OCI-LY3 (cell line): ENCODE data around the gene NAV2.

Source experiments
- H2AFZ ChIP-seq: fragments of 200-600, 300-600 bp; shearing (Covaris generic); 2 replicates; pipeline ENCODE4 v1.6.0; 2014; ENCODE audit warnings: antibody characterized with exemption, low read depth, low read length
- H3K27ac ChIP-seq: fragments of 200-600, 300-600 bp; sonication (generic); 2 replicates; pipeline ENCODE4 v1.5.1; 2014; ENCODE audit warnings: mild to moderate bottlenecking, low read length, moderate library complexity, mixed read lengths
- H3K27me3 ChIP-seq: fragments of 200-600, 300-600 bp; sonication (generic); 2 replicates; pipeline ENCODE4 v1.6.1; 2014; ENCODE audit warnings: low read depth, low read length, mixed read lengths
- H3K36me3 ChIP-seq: fragments of 200-600, 300-600 bp; sonication (generic); replicated peaks from 2 replicates; pipeline ENCODE3; 2014; ENCODE audit warnings: low read depth, low read length, mixed read lengths
- H3K4me1 ChIP-seq: fragments of 300-600, 200-600 bp; sonication (generic); 2 replicates; pipeline ENCODE4 v1.6.1; 2014; ENCODE audit warnings: low read length, mixed read lengths
- H3K4me2 ChIP-seq: fragments of 200-600, 300-600 bp; sonication (generic); 2 replicates; pipeline ENCODE4 v1.6.1; 2014; ENCODE audit warnings: low read length, mixed read lengths
- H3K4me3 ChIP-seq: fragments of 300-600, 200-600 bp; sonication (generic); 2 replicates; pipeline ENCODE4 v1.5.1; 2014; ENCODE audit warnings: antibody characterized with exemption, mild to moderate bottlenecking, low read length, moderate library complexity
- H3K79me2 ChIP-seq: fragments of 300-600, 200-600 bp; shearing (Covaris generic); 2 replicates; pipeline ENCODE4 v1.6.1; 2014; ENCODE audit warnings: mild to moderate bottlenecking, low read length, mixed read lengths
- H3K9ac ChIP-seq: fragments of 300-600, 200-600 bp; shearing (Covaris generic); 2 replicates; pipeline ENCODE4 v1.6.0; 2014; ENCODE audit warnings: mild to moderate bottlenecking, low read length, moderate library complexity
- H3K9me3 ChIP-seq: fragments of 200-600, 300-600 bp; shearing (Covaris generic); 2 replicates; pipeline ENCODE4 v1.6.1; 2014; ENCODE audit warnings: low read length, mixed read lengths; ENCODE audit not compliant: insufficient read depth
- H4K20me1 ChIP-seq: fragments of 200-600, 300-600 bp; sonication (generic); 2 replicates; pipeline ENCODE4 v1.6.1; 2016; ENCODE audit warnings: low read length, mixed read lengths; ENCODE audit not compliant: insufficient read depth
- CTCF ChIP-seq: fragments of 200-600, 300-600 bp; sonication (generic); IDR thresholded peaks from 2 replicates; pipeline ENCODE4 v1.5.1; 2014; ENCODE audit warnings: antibody characterized with exemption, low read length, low read depth
- EZH2phosphoT487 ChIP-seq: fragments of 200-600 bp; shearing (Covaris generic); IDR thresholded peaks from 2 replicates; pipeline ENCODE4 v1.6.1; 2018; ENCODE audit warnings: antibody characterized with exemption, mixed run types, low read depth

NAV2 gene

GRCh38 chr11:19747634-19748033 is 35.0 kb downstream of the NAV2 start:
- TF ChIP-seq EZH2phosphoT487, result no peak
- TF ChIP-seq CTCF, result no peak
- Histone ChIP-seq H3K36me3 (no peaks in the 10 kb centered on the region), H2AFZ (no peak overlapping the region), H3K9ac (no peak overlapping the region), H3K27ac (no peak overlapping the region), H3K4me1 (no peaks in the 10 kb centered on the region), H3K4me2 (no peak overlapping the region), H3K79me2 (no peaks in the 10 kb centered on the region), H3K4me3 (no peak overlapping the region), H3K9me3 (no peaks in the 10 kb centered on the region), H3K27me3 (peaks cover 33% of the 10 kb centered on the region), H4K20me1 (no peaks in the 10 kb centered on the region)

- Histone ChIP-seq H3K79me2 (no peaks in the 10 kb centered on the region), H2AFZ (no peak overlapping the region), H3K36me3 (no peaks in the 10 kb centered on the region), H3K4me3 (no peak overlapping the region), H3K4me1 (no peaks in the 10 kb centered on the region), H3K4me2 (no peak overlapping the region), H3K9me3 (no peaks in the 10 kb centered on the region), H4K20me1 (no peaks in the 10 kb centered on the region), H3K27ac (no peak overlapping the region), H3K9ac (no peak overlapping the region), H3K27me3 (peaks cover 52% of the 10 kb centered on the region)
- TF ChIP-seq EZH2phosphoT487, result no peak
- TF ChIP-seq CTCF, result no peak
Measured at GRCh38 chr11:19751055-19751454, 38.4 kb downstream of the NAV2 start.

- no peaks in the 10 kb centered on the region for H3K79me2 ChIP-seq
- no peaks in the 10 kb centered on the region for H4K20me1 ChIP-seq
- H3K9me3 ChIP-seq, result no peaks in the 10 kb centered on the region
- no peak overlapping the region for H3K27ac ChIP-seq
- no peak for TF ChIP-seq CTCF
- no peak for TF ChIP-seq EZH2phosphoT487
- no peaks in the 10 kb centered on the region for H3K36me3 ChIP-seq
- no peak overlapping the region for H2AFZ ChIP-seq
- peaks cover 50% of the 10 kb centered on the region for H3K27me3 ChIP-seq
- no peak overlapping the region for H3K9ac ChIP-seq
- no peak overlapping the region for H3K4me2 ChIP-seq
- H3K4me3 ChIP-seq, result no peak overlapping the region
- no peaks in the 10 kb centered on the region for H3K4me1 ChIP-seq
Measured at GRCh38 chr11:19753451-19754106, 40.9 kb downstream of the NAV2 start.

- H3K27ac ChIP-seq, result no peak overlapping the region
- no peak overlapping the region for H3K9ac ChIP-seq
- no peaks in the 10 kb centered on the region for H4K20me1 ChIP-seq
- no peak overlapping the region for H3K4me3 ChIP-seq
- TF ChIP-seq CTCF (no peak), EZH2phosphoT487 (no peak)
- H3K4me1 ChIP-seq, result no peaks in the 10 kb centered on the region
- no peak overlapping the region for H2AFZ ChIP-seq
- H3K79me2 ChIP-seq, result no peaks in the 10 kb centered on the region
- H3K27me3 ChIP-seq, result peaks cover 40% of the 10 kb centered on the region
- H3K9me3 ChIP-seq, result no peaks in the 10 kb centered on the region
- H3K4me2 ChIP-seq, result no peak overlapping the region
- H3K36me3 ChIP-seq, result no peaks in the 10 kb centered on the region
Measured at GRCh38 chr11:19756675-19757475, 44.2 kb downstream of the NAV2 start.
